Stimulated activated CD8-positive, alpha-beta memory T cell treated with anti-CD3 and anti-CD28 coated beads, Interleukin-15, amount 100 ng/mL, for 1 hour (primary cell): ENCODE results near the gene CHST11.
"Not testable (repeated sequence)": the region's sequence is repeated elsewhere in the genome, so short reads cannot be mapped to it uniquely, and the experiment has no call there.

Source experiments
- DNase-seq: peaks from one replicate; pipeline ENCODE4 v3.0.0-alpha.2; 2020; ENCODE audit warnings: low read depth

Gene CHST11

DNA sequence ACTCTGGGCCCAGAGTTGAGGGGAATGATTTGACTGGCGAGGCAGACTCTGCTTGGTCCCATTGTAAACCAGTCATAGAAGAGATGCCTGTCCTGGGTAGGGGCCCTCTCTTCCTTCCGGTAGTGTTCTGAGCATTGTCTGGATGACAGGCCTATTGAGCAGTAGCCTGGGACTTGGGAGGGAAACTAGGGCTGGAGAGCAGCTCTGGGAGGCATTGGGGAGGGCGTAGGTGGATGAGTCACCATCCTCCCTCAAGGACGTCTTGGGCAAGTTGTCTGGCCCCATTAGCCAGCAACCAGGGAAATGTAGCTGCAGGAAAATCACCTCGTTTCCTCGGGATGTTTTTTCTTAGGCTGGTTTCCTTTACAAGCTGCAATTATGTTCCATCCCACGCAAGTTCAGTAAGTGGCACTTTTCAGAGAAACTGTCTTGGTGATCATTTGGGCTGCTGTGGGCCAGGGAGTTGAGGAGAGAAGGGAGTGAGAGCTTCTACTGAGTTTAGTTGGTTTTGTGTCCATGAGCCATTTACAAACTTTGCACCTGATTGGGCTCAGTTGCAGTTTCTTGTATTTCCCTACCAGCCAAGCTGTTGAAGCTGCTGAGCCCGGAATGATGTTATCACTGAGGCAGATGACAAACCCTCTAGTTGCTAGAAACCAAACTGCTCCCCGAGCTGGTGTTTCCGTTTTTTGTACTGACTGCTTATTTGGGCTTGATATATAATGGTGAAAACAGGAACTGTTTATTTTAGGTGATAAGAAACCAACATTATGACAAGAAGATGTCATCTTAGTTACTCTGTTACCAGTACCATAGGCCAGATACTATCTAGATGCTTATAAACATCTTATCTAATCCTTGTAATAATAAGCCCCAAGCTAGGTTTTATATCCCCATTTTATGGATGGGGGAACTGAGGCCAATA, 147.6 kb downstream of the CHST11 start:
- DNase-seq: peak; percentile 4

DNA sequence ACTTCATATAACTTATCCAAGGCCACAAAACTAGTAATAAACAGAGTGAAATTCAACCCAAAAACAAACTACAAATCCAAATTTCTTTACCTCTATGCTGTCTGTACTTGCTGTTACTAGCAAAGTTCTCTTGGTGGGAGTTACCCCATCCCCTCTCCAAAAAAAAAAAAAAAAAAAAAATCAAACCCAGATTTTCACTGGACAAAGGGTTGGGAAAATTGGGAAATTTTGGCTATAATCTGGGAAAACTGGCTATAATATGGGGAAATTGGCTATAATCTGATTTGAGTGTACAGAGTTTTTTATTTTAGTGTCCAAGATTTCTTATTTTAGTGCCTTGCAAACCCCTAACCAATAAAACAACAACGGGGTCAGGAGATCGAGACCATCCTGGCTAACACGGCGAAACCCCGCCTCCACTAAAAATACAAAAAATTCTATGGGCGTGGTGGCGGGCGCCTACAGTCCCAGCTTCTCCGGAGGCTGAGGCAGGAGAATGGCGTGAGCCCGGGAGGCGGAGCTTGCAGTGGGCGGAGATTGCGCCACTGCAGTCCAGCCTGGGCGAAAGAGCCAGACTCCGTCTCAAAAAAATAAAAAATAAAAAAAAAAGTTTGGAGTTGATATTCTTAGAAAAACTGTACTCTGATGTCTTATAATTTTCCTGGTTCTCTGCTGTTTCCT, 148.4 kb downstream of the CHST11 start:
- DNase-seq: no peak

DNA sequence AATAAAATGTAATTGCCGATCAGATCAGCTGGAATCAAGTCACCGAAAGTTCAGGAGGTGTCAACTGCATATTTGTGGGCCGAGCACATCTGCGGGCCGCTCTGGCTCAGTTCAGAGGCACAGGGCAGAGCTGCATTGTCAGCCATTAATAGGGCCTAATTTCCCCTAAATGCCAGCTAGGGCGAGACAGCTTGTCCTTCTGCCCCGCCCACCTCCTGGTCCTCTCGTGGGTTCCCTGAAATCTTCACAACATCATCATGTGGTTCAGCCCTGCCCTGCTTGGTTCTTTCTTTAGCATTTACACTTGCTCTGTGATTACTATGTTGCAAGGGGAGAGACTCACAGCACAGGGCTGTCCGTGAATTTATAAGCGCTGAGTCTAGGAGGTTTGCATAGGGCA, 148.9 kb downstream of the CHST11 start:
- no peak for DNase-seq

DNA sequence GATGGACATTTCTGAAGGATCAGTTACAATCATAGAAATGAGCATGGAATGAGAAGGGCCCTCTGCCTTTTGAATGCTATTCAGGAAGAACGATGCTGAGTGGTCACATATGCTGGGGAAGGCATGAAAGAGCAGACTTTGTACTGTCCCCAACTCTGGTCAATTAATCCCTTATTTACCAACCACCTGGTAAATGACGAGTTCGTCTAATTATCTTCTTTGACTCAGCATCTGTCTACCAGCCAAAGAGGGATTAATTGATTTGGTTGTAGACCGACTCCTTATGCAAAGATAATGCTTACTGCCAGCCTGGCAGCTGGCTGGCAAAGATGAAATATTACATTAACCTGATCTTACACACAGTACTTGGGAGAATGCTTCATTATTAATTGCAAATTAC, 152.2 kb downstream of the CHST11 start:
- no peak for DNase-seq

DNA sequence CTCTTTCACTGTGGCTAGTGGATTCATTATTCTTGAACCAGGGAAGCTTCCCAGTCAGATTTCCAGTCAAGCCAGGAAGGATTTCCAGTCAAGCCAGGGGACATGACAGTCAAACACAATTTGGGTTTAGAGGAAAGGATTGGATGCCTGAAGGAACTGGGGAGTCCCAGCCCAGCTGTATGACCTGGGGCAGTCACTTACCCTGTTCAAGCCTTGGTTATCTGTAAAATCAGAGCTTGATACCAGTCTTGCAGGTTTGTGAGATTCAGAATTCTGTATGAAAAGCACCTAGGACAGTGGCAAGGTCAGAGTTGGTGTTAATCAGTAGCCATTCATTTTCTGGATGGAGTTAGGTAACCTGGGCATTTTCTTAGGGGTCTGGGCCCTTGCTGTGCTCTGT, 152.7 kb downstream of the CHST11 start:
- no peak for DNase-seq

DNA sequence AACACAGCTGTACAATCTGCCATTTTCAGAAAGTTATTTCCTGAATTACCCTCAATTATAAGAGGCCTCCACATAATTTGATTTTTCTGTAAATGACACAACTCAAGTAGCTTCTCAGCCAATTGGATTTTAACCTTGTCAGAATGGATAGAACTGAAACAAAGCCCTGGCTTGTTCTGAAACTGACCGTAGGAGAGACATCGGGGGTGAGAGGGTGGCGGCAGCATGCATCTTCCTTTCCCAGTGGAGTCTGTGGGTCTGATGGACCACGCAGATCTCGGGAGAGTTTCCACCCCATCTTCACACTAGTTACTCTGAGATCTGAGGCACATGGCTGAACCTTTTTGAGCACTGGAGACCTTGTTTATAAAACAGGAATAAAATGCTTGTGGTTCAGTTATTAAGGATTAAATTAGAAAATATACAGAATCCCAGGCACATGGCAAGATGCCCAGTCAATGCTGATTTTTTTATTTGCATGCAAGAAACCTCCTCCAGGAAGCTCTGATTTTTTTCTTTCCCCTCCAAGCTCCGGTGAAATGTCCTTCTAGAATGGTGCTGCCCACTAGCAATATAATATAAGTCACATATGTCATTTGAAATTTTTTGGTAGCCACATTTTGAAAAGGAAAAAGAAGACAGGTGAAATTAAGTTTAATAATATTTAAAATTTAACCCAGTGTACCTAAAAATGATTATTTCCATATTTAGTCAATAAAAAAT, 153.9 kb downstream of the CHST11 start:
- no peak for DNase-seq

DNA sequence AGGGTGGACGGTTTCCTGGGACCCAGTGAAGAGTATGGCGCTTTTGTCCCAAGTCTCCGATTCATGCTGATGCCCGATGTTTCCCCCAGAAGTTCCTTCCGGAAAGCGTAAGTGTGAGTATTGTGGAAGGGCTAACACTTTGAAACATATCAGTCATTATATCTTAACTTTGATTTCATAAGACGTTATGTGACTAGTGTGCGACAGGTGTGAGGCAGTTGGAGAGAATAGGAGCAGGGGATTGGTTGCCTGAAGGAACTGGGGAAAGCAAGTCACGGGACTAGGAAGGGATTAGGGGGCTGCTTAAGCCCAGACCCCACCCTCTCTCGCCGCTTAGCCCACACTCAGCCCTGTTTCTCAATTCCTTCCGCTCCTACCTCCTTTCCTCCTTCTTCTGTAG, 154.9 kb downstream of the CHST11 start:
- no peak for DNase-seq

DNA sequence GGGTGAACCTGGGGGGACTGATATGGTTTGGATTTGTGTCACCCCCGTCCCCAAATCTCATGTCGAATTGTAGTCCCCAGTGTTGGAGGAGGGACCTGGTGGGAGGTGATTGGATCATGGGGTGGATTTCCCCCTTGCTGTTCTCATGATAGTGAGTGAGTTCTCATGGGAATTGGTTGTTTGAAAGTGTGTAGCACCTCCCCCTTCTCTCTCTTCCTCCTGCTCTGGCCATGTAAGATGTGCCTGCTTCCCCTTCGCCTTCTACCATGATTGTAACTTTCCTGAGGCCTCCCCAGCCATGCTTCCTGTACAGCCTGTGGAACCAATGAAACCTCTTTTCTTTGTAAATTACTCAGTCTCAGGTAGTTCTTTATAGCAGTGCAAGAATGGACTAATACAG, 156.6 kb downstream of the CHST11 start:
- DNase-seq: not testable (repeated sequence)

DNA sequence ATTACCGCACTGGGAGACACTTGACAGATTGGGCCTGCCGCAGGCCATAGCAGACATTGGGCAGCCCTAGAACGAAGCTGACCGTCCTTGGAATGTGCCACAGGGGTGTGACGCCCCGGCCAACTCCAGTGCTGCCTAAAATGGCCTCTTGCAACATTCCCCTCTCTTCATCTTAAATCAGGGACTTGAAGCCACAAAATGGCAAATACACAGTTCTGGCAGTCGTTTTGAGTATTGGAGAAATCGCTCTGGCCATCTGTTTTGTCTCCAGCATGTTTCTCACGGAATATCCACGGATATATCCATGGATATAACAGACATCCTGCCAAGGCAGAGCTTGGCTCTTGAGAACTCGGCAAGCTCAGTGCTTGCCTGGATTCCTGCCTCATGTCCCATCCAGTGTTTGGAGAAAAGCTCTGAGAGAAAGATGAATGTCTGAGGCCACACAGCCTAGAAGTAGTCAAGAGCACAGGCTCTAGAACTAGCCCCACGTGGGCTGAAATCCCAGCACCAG, 158.4 kb downstream of the CHST11 start:
- no peak for DNase-seq

DNA sequence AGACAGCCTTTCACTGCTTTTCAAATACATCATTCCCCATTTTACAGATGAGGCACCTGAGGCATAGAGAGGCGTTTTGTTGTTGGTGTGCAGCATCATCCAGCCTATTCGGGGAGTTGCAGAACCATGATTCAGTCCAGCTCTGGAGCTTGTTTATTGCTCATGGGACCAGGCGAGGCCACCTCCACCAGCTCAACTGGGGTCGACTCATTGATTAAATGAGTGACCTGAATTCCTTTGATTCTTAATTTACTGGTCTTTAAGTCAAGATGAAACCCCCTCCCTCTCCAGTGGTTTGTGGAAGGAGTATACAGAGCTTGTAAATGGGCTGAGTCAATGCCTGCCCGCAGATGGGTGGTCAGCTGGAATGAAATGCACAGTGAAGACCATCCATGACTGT, 161.9 kb downstream of the CHST11 start:
- DNase-seq: no peak

DNA sequence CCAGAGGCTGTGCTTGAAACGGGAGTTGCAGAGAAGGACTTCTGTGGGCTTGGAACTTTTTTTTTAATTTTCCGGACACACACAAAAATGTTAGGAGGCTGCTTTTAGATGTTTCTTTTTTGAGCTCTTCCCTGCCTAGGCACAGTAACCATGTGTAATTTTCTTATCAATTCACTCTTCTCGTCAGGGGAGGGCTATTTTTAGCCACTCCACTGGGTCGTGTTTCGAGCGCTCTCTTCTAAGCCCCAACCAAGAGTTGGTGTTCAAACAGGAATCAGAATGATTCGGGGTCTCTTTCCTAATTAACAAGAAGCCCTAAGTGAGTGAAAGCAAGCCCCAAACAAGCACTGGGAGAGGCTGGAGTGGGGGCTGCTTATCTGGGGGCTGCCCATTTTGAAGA, 162.6 kb downstream of the CHST11 start:
- no peak for DNase-seq

DNA sequence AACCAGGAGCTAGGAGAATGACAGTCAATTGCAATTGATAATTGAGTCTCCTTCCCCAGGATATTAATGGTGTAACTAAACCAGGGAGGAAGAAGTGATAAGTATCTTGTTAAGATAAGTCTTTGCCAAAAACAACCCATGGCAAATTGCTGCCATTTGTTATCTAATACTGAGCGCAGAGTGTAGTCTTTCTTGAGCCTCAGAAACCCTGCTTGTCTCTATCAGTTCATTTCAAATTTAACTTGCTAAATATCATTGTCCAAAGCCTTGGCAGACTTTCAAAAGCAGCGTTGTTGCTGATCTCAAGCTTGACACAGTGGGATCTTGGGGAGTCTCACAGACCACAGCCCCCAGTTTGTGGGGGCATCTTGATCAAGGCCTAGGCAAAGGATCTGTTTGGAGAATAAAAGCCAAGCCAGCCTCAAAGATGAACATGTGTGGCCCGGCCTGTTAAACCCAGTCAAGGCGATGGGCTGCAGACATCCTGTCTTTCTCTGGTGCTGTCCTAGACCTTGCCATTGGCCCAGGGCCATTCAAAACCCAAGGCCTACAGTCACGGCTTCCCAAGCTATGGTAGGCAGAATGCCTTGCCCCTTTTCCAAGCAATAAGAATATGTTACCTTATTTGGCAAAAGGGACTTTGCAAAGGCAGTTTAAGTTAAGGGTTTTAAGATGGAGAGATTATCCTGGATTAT, 164.2 kb downstream of the CHST11 start:
- DNase-seq: no peak

DNA sequence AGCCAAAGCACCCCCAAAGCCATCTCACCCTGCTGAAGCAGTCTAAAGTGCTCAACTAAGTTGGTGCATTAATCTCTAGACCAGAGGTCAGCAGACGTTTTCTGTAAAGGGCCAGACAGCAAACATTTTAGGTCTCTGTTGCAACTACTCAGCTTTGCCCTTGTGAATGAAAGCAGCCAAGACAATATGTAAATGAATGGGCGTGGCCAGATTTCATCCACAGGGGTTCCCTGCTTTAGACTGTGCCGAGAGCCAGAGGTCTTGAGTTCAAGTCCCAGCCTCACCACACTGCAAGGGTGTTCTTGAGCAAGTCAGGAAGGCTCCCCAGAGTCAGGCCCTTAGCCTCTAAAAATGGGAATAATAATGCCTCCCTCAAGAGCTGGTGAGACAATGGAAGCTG, 166.2 kb downstream of the CHST11 start:
- no peak for DNase-seq

DNA sequence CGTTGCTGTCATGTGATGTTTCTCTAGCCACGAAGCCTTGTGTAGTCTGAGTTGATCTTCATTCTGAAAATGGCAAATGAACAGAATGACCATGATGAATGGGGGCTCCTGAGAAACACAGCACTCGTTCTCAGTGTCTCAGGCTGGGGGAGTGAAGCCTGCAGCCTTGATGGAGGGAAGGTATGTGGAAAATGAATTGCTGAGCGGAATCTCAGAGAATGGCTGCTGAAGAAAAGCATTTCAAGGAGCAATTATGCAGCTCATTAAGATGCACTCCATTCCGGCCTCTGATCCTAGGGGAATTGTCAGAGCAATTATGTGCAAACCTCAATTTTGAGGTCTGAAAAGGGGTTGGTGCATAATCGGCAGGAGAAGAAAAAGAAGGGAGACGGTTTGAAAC, 167.1 kb downstream of the CHST11 start:
- no peak for DNase-seq

DNA sequence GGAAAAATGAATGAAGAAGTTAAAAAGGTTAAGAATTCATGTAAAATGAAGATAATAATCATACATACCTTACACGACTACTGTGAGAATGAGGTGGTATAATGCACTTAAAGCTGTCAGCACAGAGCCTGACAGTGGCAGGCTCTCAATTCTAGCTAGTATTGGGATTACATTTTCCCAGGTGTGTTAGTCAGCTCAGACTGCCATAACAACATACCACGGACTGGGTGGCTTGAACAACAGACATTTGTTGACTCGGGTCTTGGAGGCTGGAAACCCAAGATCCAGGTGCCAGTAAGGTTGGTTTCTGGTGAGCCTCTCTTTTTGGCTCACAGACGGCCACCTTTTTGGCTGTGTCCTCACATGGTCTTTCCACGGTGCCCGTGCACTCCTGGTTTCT, 167.8 kb downstream of the CHST11 start:
- no peak for DNase-seq

DNA sequence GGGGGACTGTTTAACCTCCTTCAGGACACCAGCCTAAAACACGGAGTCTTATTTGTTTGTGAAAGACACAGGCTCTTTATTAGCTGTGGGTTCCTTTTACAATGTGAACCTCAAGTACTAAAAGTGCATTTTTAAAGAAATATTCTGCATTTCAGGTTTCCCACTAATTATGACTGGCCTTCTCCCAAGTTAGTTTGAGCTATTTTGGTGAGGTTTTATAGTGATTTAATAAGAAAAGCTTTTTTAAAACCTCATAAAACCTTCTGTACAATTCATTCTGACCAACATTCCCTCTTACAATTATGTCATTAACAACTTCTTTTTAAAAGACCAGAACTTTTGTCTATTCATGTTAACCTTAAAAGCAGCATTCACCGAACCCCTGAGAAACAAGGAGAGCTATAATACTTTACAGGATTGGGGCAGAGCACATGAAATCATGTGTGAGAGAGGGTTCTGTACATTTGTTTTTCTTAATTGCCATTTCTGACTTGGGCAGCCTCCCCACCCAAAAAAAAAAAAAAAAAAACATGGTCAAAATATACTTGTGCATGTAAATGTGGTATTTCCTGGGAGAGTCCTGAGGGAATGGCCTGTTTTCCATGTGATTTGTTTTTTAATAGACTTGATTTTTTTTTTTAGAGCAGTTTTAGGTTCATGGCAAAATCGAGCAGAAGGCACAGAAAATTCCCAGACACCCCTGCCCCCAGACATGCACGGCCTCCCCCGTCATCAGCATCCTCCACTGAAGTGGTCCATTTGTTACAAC, 169.5 kb downstream of the CHST11 start:
- no peak for DNase-seq

DNA sequence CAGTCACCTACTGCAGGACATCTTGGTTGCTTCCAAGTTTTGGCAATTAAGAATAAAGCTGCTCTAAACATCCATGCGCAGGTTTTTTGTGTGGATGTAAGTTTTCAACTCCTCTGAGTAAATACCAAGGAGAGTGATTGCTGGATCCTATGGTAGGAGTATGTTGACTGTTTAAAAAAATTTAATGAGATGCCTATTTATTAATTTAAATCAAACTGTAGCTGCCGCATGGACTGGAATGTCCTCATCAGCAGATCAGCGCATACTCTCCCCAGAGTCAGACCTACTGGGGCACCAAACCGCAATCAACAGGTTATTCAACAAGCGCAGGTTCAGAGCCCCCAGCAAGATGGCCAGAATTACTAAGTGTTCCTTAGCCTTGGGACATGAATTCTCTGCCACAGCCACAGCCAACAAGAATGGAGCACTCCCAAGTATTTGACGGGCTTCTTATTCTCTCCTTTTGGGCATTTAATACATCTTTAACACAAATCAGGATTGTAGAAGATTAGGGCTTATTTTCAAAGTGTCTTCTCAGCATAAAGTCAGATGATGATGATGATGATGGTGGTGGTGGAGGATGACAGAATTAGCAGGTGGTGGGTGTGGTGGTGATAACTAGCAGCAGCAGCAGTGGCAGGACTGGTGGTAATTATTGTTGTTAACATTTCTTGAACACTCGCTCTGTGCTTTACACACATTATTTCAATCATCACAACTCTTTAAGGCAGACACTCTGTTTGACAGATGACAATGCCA, 170.7 kb downstream of the CHST11 start:
- DNase-seq: no peak

DNA sequence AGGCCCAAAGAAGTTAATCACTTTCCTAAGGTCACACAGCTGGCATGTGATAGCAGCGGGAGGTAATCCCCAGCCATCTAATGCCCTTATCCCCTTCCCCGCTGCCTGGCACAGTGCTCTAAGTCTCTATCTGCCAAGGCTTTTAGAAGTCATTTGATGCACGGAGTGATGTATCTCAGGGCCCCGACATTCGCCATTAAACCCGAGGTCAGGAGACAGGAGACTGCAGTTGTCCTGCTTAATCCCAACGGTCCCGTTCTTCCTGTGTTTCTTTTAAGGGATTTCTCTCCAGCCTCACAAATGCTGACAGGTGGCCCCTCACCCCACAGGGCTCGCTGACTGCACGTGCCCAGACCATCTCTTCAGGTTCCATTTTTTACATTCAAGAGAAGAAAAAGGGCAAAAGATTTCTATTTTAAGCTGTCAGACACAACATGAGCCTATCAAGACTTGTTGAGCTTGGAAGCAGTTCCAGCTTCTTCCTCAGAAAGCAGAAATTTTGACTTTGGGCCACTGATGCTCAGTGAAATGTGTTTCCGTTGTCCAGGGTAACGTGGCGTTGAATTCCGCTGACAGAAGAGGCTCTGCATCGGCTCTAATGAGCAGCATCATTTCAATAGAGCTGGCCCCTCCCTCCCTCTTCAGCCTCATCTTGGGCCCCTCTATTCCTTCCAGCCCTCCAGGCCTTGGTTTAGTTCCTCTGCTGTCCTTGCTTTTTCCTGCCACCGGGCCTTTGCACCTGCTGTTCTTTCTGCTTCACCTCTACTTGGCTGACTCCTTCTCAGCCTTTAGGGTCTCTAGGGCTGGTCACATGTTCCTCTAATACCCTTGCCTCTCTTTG, 171.5 kb downstream of the CHST11 start:
- DNase-seq: no peak

DNA sequence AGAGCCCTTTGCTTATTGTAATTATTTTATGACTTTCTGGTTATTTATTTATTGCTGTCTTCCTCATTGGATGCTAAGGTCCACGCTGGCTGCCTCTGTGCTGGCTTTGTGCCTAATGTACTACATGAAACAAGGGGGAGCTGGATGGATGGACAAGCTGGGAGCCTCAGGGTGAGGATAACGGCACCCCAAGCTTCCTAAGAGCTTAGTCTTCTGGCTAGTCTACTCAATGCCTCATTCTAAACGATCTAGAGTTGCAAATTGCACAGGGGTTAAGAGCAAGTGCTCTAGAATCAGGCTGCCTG, 172.0 kb downstream of the CHST11 start:
- no peak for DNase-seq

DNA sequence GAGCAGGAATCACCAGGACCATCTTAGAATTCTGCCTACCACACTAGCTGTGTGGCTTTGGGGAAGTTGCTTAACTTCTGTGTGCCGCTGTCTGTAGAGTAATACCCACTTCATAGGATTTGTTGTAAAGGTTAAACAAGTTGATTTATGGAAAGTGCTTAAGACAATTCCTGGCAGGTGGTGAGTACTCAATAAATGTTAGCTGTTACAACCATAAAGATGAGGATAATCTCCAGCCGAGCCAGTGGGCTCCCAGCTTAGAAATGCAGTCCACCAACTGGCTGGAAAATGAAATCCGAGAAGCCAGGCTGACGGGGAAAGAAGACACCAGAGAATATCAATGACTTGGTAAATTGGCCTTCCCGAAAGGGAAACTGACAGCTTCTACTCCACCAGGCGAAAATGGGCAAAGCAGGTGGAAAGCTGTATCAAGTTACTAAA, 173.5 kb downstream of the CHST11 start:
- no peak for DNase-seq
